ENCODE measurements around the gene CSAD. TPM values are rescaled to one million over a fixed set of nuclear protein-coding genes. Genes with fewer than 3 reads are reported as not detected.

Gene CSAD
- total RNA-seq, 2 experiments from 2014 or later: 25.8 to 26.9 TPM

DNA sequence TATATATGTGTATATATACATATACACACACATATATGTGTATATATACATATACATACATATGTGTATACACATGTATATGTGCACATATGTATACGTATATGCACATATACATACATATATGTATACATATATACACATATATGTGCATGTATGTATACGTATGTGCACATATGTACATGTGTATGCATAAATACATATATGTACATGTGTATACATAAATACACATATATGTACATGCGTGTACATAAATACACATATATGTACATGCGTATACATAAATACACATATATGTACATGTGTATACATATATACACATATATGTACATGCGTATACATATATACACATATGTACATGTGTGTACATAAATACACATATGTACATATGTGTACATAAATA, 33.5 kb downstream of the CSAD start:
- DNase-seq (ENCODE audit: low spot score): no peak
- ChIA-PET CTCF (ENCODE audit: unreplicated experiment) (no interaction called here), POLR2A (no interaction called here)
- intact Hi-C loops (cut with micrococcal nuclease; ENCODE audit: unreplicated experiment): no loop called here
- Histone ChIP-seq H3K9me3 (ENCODE audit: low read length) (no peaks in the 10 kb centered on the region), H3K27ac (ENCODE audit: low read depth, low read length, poor library complexity, severe bottlenecking) (no peak overlapping the region), H3K4me1 (ENCODE audit: insufficient read depth, low read length, poor library complexity, severe bottlenecking) (no peaks in the 10 kb centered on the region), H3K79me2 (ENCODE audit: insufficient read depth, low read depth, low read length) (no peaks in the 10 kb centered on the region), H2AFZ (ENCODE audit: low read length) (no peak overlapping the region), H4K20me1 (ENCODE audit: insufficient read depth, low read length) (no peaks in the 10 kb centered on the region), H3K9me2 (ENCODE audit: insufficient read depth, low read length) (no peaks in the 10 kb centered on the region), H3K4me2 (ENCODE audit: low read length) (no peak overlapping the region), H3K4me3 (ENCODE audit: low read depth, low read length, poor library complexity, severe bottlenecking) (no peak overlapping the region), H3K36me3 (ENCODE audit: insufficient read depth, low read length) (no peaks in the 10 kb centered on the region)
- TF ChIP-seq CTCF (conservative IDR thresholded peaks at IDR 0.05; ENCODE audit: low read length) (no peak), EZH2phosphoT487 (IDR thresholded peaks at IDR 0.05; ENCODE audit: borderline replicate concordance, low read depth, low read length) (no peak)
- BruUV-seq (replicated peaks): no TSS peak

DNA sequence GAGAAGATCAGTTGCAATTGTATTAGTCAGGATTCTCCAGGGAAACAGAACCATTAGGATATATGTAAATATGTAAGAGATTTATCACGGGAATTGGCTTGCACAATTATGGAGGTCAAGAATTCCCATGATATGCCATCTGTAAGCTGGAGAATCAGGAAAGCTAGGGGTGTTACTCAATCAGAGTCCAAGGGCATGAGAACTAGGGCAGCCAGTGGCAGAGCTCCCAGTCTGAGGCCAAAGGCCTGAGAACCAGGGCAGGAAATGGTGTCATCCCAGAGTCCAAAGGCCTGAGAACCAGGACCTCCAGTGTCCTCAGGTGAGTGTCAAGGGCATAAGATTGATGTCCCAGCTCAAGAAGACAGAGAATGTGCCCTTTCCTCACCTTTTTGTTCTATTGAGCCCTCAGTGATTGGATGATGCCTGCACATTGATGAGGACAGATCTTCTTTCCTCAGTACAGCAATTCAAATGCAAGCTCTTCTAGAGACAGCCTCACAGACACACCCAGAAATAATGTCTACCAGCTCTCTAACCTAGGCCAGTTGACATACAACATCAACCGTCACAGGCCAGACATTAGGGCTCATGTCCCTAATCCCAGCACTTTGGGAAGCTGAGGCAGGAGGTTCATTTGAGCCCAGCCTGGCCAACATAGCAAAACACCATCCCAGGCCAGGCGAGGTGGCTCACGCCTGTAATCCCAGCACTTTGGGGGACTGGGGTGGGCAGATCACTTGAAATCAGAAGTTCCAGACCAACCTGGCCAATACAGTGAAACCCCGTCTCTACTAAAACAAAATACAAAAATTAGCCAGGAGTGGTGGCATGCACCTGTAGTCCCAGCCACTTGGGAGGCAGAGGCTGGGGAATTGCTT, 35.1 kb downstream of the CSAD start:
- H3K4me1 ChIP-seq (ENCODE audit: insufficient read depth, low read length, poor library complexity, severe bottlenecking): no peaks in the 10 kb centered on the region
- H4K20me1 ChIP-seq (ENCODE audit: insufficient read depth, low read length): no peaks in the 10 kb centered on the region
- no peak for TF ChIP-seq CTCF (conservative IDR thresholded peaks at IDR 0.05; ENCODE audit: low read length)
- TF ChIP-seq EZH2phosphoT487 (IDR thresholded peaks at IDR 0.05; ENCODE audit: borderline replicate concordance, low read depth, low read length): no peak
- BruUV-seq (replicated peaks): no TSS peak
- no peaks in the 10 kb centered on the region for H3K36me3 ChIP-seq (ENCODE audit: insufficient read depth, low read length)
- ChIA-PET POLR2A (interaction anchor here (0.6 to 1.3 kb wide), 3 partner anchors 15 to 108 kb away, joined by 3 to 4 read pairs (median 3); no protein-coding TSS in a partner anchor), CTCF (ENCODE audit: unreplicated experiment) (no interaction called here)
- no peaks in the 10 kb centered on the region for H3K9me2 ChIP-seq (ENCODE audit: insufficient read depth, low read length)
- no peaks in the 10 kb centered on the region for H3K9me3 ChIP-seq (ENCODE audit: low read length)
- no peak overlapping the region for H3K27ac ChIP-seq (ENCODE audit: low read depth, low read length, poor library complexity, severe bottlenecking)
- DNase-seq (ENCODE audit: low spot score): no peak
- H3K4me3 ChIP-seq (ENCODE audit: low read depth, low read length, poor library complexity, severe bottlenecking): no peak overlapping the region
- no peak overlapping the region for H2AFZ ChIP-seq (ENCODE audit: low read length)
- no peak overlapping the region for H3K4me2 ChIP-seq (ENCODE audit: low read length)
- H3K79me2 ChIP-seq (ENCODE audit: insufficient read depth, low read depth, low read length): no peaks in the 10 kb centered on the region
- intact Hi-C loops (cut with micrococcal nuclease; ENCODE audit: unreplicated experiment): no loop called here

GRCh38 chr12:53143355-53143754, 37.4 kb downstream of the CSAD start:
- Histone ChIP-seq H3K27ac (ENCODE audit: low read depth, low read length, poor library complexity, severe bottlenecking) (no peak overlapping the region), H4K20me1 (ENCODE audit: insufficient read depth, low read length) (no peaks in the 10 kb centered on the region), H3K9me2 (ENCODE audit: insufficient read depth, low read length) (no peaks in the 10 kb centered on the region), H3K4me3 (ENCODE audit: low read depth, low read length, poor library complexity, severe bottlenecking) (no peak overlapping the region), H2AFZ (ENCODE audit: low read length) (no peak overlapping the region), H3K9me3 (ENCODE audit: low read length) (0 out of 2 replicates have a peak, but pooled peaks cover 6% of the 10 kb centered on the region), H3K79me2 (ENCODE audit: insufficient read depth, low read depth, low read length) (no peaks in the 10 kb centered on the region), H3K4me1 (ENCODE audit: insufficient read depth, low read length, poor library complexity, severe bottlenecking) (no peaks in the 10 kb centered on the region), H3K36me3 (ENCODE audit: insufficient read depth, low read length) (no peaks in the 10 kb centered on the region), H3K4me2 (ENCODE audit: low read length) (no peak overlapping the region)
- CTCF ChIA-PET (ENCODE audit: unreplicated experiment): no interaction called here
- BruUV-seq (replicated peaks): no TSS peak
- POLR2A ChIA-PET: interaction anchor here (0.6 to 0.7 kb wide), 4 partner anchors 8 to 124 kb away, joined by 3 to 5 read pairs (median 4); no protein-coding TSS in a partner anchor
- no peak for DNase-seq (ENCODE audit: low spot score)
- intact Hi-C loops (cut with micrococcal nuclease; ENCODE audit: unreplicated experiment): no loop called here
- TF ChIP-seq CTCF (conservative IDR thresholded peaks at IDR 0.05; ENCODE audit: low read length): no peak
- no peak for TF ChIP-seq EZH2phosphoT487 (IDR thresholded peaks at IDR 0.05; ENCODE audit: borderline replicate concordance, low read depth, low read length)

Data from OCI-LY7 (cell line).